Inflammatory macrophage treated with lipopolysaccharide for 4 hours (primary cell): ENCODE measurements around the gene FXR2.

Experiments
- DNase-seq: peaks from one replicate; pipeline ENCODE4 v3.0.0-alpha.2; 2020

FXR2 gene

GRCh38 chr17:7587420-7588151, 27.1 kb downstream of the FXR2 start:
- no peak for DNase-seq

- no peak for DNase-seq
Measured at GRCh38 chr17:7586673-7587419, 27.9 kb downstream of the FXR2 start.

GRCh38 chr17:7583253-7584109, 31.2 kb downstream of the FXR2 start, which contains the start of gene MPDU1:
Gene MPDU1 (plus strand): TSS chr17:7583852. CDS start chr17:7583863, 11 bp downstream.
- peak; percentile 98 for DNase-seq

- no peak for DNase-seq
Measured at GRCh38 chr17:7582396-7583252, 32.1 kb downstream of the FXR2 start.

GRCh38 chr17:7580604-7581575, 33.8 kb downstream of the FXR2 start:
- DNase-seq, result peak; percentile 53

- DNase-seq, result peak; percentile 61
Measured at GRCh38 chr17:7579834-7580603, 34.7 kb downstream of the FXR2 start.

GRCh38 chr17:7579001-7579833, 35.5 kb downstream of the FXR2 start, which contains the start of gene CD68:
Gene CD68 (plus strand): TSS chr17:7579638. CDS start chr17:7579678, 40 bp downstream.
- peak; percentile 98 for DNase-seq

GRCh38 chr17:7577327-7578199, 37.1 kb downstream of the FXR2 start:
- DNase-seq, result no peak

GRCh38 chr17:7576432-7576937, 38.2 kb downstream of the FXR2 start:
- DNase-seq, result no peak

GRCh38 chr17:7575959-7576358, 38.7 kb downstream of the FXR2 start:
- no peak for DNase-seq

GRCh38 chr17:7575481-7575883, 39.2 kb downstream of the FXR2 start:
- peak; percentile 22 for DNase-seq

GRCh38 chr17:7574176-7574953, 40.3 kb downstream of the FXR2 start:
- DNase-seq, result peak; percentile 36

GRCh38 chr17:7573324-7574080, 41.2 kb downstream of the FXR2 start:
- DNase-seq, result peak; percentile 94

GRCh38 chr17:7572588-7573323, 41.9 kb downstream of the FXR2 start:
- peak; percentile 100 for DNase-seq

GRCh38 chr17:7572338-7572587, 42.4 kb downstream of the FXR2 start:
- no peak for DNase-seq

GRCh38 chr17:7570351-7570750, 44.3 kb downstream of the FXR2 start:
- no peak for DNase-seq
